Hepatocyte (in vitro differentiated cells): Measurements from ENCODE around the gene CCSER2.

Source experiments
- CTCF ChIP-seq: fragments of 200-600 bp; sonication (generic); IDR thresholded peaks from 2 replicates; pipeline ENCODE4 v1.5.1; 2016; ENCODE audit warnings: antibody characterized with exemption, mild to moderate bottlenecking; ENCODE audit not compliant: poor library complexity
- EZH2 ChIP-seq: fragments of 200-600 bp; sonication (generic); IDR thresholded peaks from 2 replicates; pipeline ENCODE4 v1.6.1; 2016; ENCODE audit warnings: antibody characterized with exemption, mild to moderate bottlenecking, borderline replicate concordance

- no peak for TF ChIP-seq CTCF
- no peak for TF ChIP-seq EZH2
Observed at GRCh38 chr10:84415539-84416244, 87.3 kb downstream of the CCSER2 start.
